Measurements from ENCODE around the gene AUH. TPM values are rescaled to one million over a fixed set of nuclear protein-coding genes. Genes with fewer than 3 reads are reported as not detected.

The AUH gene
- total RNA-seq, 1 donor from 2014 or later = 9.8 TPM

GRCh38 chr9:91265514-91265913 lies 96.2 kb downstream of the AUH start:
- Histone ChIP-seq H3K9ac (ENCODE audit: low read length) (no peak overlapping the region), H3K27ac (ENCODE audit: low read depth, low read length) (no peak overlapping the region), H3K27me3 (ENCODE audit: insufficient read depth, low read length) (no peaks in the 10 kb centered on the region), H3K4me2 (ENCODE audit: low read length) (no peak overlapping the region), H3K9me3 (ENCODE audit: insufficient read depth, low read depth, low read length) (no peaks in the 10 kb centered on the region), H3K4me1 (ENCODE audit: insufficient read depth, low read length) (no peaks in the 10 kb centered on the region), H2AFZ (ENCODE audit: low read depth, low read length) (no peak overlapping the region), H3K36me3 (ENCODE audit: insufficient read depth, low read length) (no peaks in the 10 kb centered on the region), H3K79me2 (ENCODE audit: insufficient read depth, low read length) (no peaks in the 10 kb centered on the region), H3K4me3 (ENCODE audit: insufficient read depth, low read depth, low read length) (no peak overlapping the region), H4K20me1 (ENCODE audit: insufficient read depth, low read length) (no peaks in the 10 kb centered on the region)
- TF ChIP-seq, protein P1, sequence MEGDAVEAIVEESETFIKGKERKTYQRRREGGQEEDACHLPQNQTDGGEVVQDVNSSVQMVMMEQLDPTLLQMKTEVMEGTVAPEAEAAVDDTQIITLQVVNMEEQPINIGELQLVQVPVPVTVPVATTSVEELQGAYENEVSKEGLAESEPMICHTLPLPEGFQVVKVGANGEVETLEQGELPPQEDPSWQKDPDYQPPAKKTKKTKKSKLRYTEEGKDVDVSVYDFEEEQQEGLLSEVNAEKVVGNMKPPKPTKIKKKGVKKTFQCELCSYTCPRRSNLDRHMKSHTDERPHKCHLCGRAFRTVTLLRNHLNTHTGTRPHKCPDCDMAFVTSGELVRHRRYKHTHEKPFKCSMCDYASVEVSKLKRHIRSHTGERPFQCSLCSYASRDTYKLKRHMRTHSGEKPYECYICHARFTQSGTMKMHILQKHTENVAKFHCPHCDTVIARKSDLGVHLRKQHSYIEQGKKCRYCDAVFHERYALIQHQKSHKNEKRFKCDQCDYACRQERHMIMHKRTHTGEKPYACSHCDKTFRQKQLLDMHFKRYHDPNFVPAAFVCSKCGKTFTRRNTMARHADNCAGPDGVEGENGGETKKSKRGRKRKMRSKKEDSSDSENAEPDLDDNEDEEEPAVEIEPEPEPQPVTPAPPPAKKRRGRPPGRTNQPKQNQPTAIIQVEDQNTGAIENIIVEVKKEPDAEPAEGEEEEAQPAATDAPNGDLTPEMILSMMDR (IDR thresholded peaks at IDR 0.05; ENCODE audit: insufficient read depth, low read depth, low read length) = no peak
- TF ChIP-seq EZH2 (IDR thresholded peaks at IDR 0.05; ENCODE audit: insufficient read depth, low read length) = no peak
- Mint-ChIP-seq H3K27ac (ENCODE audit: unreplicated experiment) (no peak overlapping the region), H3K9me3 (ENCODE audit: unreplicated experiment) (no peaks in the 10 kb centered on the region), H3K36me3 (ENCODE audit: low read depth, unreplicated experiment) (peaks cover 3% of the 10 kb centered on the region), H3K4me3 (ENCODE audit: unreplicated experiment) (no peak overlapping the region), H3K4me1 (ENCODE audit: low read depth, unreplicated experiment) (peaks cover 8% of the 10 kb centered on the region), H3K27me3 (ENCODE audit: low read depth, unreplicated experiment) (no peaks in the 10 kb centered on the region)
- no peak for DNase-seq (ENCODE audit: low read depth)
- no peak for FAIRE-seq

DNA sequence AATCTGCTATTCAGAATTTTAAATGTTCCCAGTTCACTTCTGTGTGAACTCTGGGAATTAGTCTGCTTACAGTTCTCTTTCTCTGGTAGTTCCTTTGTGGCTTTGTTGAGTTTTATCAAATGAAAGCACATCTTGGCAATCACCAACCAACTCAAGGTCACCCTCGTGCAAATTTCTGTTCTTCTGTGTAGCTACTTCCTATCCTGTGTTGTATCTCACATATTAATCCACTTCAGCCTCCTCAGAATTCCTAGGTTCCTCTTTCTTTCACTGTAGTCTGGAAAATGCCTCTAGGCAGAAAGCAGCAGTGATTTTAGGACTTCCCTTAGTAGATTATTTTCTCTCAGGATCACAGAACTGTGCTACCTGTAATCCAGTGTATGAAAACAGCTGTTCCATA lies 100.3 kb downstream of the AUH start:
- Histone ChIP-seq H2AFZ (ENCODE audit: low read depth, low read length) (no peak overlapping the region), H3K36me3 (ENCODE audit: insufficient read depth, low read length) (no peaks in the 10 kb centered on the region), H4K20me1 (ENCODE audit: insufficient read depth, low read length) (no peaks in the 10 kb centered on the region), H3K9ac (ENCODE audit: low read length) (no peak overlapping the region), H3K4me3 (ENCODE audit: insufficient read depth, low read depth, low read length) (no peak overlapping the region), H3K4me1 (ENCODE audit: insufficient read depth, low read length) (no peaks in the 10 kb centered on the region), H3K4me2 (ENCODE audit: low read length) (no peak overlapping the region), H3K9me3 (ENCODE audit: insufficient read depth, low read depth, low read length) (no peaks in the 10 kb centered on the region), H3K79me2 (ENCODE audit: insufficient read depth, low read length) (no peaks in the 10 kb centered on the region), H3K27ac (ENCODE audit: low read depth, low read length) (no peak overlapping the region), H3K27me3 (ENCODE audit: insufficient read depth, low read length) (no peaks in the 10 kb centered on the region)
- Mint-ChIP-seq H3K36me3 (ENCODE audit: low read depth, unreplicated experiment) (no peaks in the 10 kb centered on the region), H3K4me3 (ENCODE audit: unreplicated experiment) (no peak overlapping the region), H3K4me1 (ENCODE audit: low read depth, unreplicated experiment) (peaks cover 8% of the 10 kb centered on the region), H3K9me3 (ENCODE audit: unreplicated experiment) (no peaks in the 10 kb centered on the region), H3K27me3 (ENCODE audit: low read depth, unreplicated experiment) (no peaks in the 10 kb centered on the region), H3K27ac (ENCODE audit: unreplicated experiment) (no peak overlapping the region)
- TF ChIP-seq EZH2 (IDR thresholded peaks at IDR 0.05; ENCODE audit: insufficient read depth, low read length) = no peak
- TF ChIP-seq, protein P1 (IDR thresholded peaks at IDR 0.05; ENCODE audit: insufficient read depth, low read depth, low read length) = no peak
- DNase-seq (ENCODE audit: low read depth) = no peak
- FAIRE-seq = no peak

GRCh38 chr9:91259162-91259561 lies 102.6 kb downstream of the AUH start:
- no peak overlapping the region for H3K4me2 ChIP-seq (ENCODE audit: low read length)
- no peaks in the 10 kb centered on the region for H3K9me3 ChIP-seq (ENCODE audit: insufficient read depth, low read depth, low read length)
- H3K9ac ChIP-seq (ENCODE audit: low read length) = no peak overlapping the region
- H3K4me1 Mint-ChIP-seq (ENCODE audit: low read depth, unreplicated experiment) = no peaks in the 10 kb centered on the region
- H3K79me2 ChIP-seq (ENCODE audit: insufficient read depth, low read length) = no peaks in the 10 kb centered on the region
- H3K27me3 Mint-ChIP-seq (ENCODE audit: low read depth, unreplicated experiment) = no peaks in the 10 kb centered on the region
- H3K27me3 ChIP-seq (ENCODE audit: insufficient read depth, low read length) = no peaks in the 10 kb centered on the region
- H3K4me3 Mint-ChIP-seq (ENCODE audit: unreplicated experiment) = no peak overlapping the region
- no peaks in the 10 kb centered on the region for H3K36me3 ChIP-seq (ENCODE audit: insufficient read depth, low read length)
- H3K4me3 ChIP-seq (ENCODE audit: insufficient read depth, low read depth, low read length) = no peak overlapping the region
- H3K27ac ChIP-seq (ENCODE audit: low read depth, low read length) = no peak overlapping the region
- no peak for DNase-seq (ENCODE audit: low read depth)
- H3K9me3 Mint-ChIP-seq (ENCODE audit: unreplicated experiment) = no peaks in the 10 kb centered on the region
- H3K27ac Mint-ChIP-seq (ENCODE audit: unreplicated experiment) = no peak overlapping the region
- H3K36me3 Mint-ChIP-seq (ENCODE audit: low read depth, unreplicated experiment) = no peaks in the 10 kb centered on the region
- no peak for FAIRE-seq
- H3K4me1 ChIP-seq (ENCODE audit: insufficient read depth, low read length) = no peaks in the 10 kb centered on the region
- no peak overlapping the region for H2AFZ ChIP-seq (ENCODE audit: low read depth, low read length)
- TF ChIP-seq, protein P1 (IDR thresholded peaks at IDR 0.05; ENCODE audit: insufficient read depth, low read depth, low read length) = no peak
- TF ChIP-seq EZH2 (IDR thresholded peaks at IDR 0.05; ENCODE audit: insufficient read depth, low read length) = no peak
- no peaks in the 10 kb centered on the region for H4K20me1 ChIP-seq (ENCODE audit: insufficient read depth, low read length)
